Articular chondrocyte of knee joint (primary cell): ENCODE measurements around the gene BHLHE41. TPM values are rescaled to one million over a fixed set of nuclear protein-coding genes. Genes with fewer than 3 reads are reported as not detected.

Experiments used
- total RNA-seq: library from RNA; depleted of rRNA; stranded (reverse); fragments of >200 nt; gene quantifications from 2 replicates; pipeline ENCODE4 v1.2.3, GENCODE V29; 2012

The BHLHE41 gene
- 1.7 and 3.6 TPM in 2 replicates for total RNA-seq

DNA sequence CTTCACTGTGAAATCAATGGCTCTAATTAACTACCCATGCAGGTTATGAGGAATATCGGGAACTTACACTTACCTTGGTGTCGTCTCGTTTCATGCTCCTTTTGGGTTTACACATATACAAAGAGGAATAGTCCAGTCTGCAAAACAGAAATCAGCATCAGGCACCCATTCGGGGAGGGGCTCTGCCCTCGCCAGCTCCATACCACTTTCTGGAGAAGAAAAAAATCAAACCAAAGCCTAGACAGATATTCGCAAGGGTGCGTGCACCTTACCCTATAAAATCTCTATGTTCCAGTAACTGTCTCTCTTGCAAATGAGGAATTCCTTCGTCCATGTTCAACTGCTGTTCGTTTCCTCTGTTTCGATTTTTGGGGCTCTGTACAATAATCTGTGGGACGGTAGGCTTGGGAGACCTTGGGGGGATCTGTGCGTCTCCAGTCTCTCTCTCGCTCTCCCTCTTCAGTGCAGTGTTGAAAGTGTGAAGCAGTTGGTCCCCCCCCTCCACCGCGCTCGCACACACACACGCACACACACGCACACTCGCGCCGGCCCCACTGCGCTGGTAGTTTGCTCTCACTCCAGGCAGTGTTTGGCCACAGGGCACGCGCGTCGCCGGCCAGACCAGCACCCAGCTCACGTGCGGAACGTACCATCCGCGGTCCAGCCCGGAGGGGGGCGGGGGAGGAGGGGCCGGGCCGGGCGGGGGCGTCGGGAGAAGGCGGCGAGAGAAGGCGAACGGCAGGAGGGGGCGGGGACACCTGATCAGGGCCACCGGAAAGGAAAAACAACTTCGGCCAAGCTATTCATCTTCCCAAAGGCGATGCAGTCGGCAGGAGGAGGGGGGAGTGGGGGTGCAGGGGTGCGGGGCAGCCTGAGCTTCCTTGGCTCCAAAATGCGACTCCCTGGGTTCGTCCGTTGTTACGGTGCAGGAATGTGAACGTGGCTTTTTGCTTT lies at the start of gene BHLHE41:
TSS of gene BHLHE41 (minus strand) at position 592 of the 954 bp plus-strand sequence. CDS start at position 334, 258 bp downstream.

Other genes with a start within 250 kb of the BHLHE41 start
- 55.7 and 61.9 TPM in 2 replicates for gene RASSF8, start 166.4 kb downstream of the BHLHE41 start, total RNA-seq
- 13.6 and 14.7 TPM in 2 replicates for gene SSPN, start 70.5 kb upstream of the BHLHE41 start, total RNA-seq